Activated naive CD4-positive, alpha-beta T cell (primary cell): ENCODE results near the gene C22orf39.

Source experiments
- DNase-seq, 4 experiments: peaks; one replicate each; lab custom pipeline; 2025; lab: John Stamatoyannopoulos, UW

Gene C22orf39

DNA sequence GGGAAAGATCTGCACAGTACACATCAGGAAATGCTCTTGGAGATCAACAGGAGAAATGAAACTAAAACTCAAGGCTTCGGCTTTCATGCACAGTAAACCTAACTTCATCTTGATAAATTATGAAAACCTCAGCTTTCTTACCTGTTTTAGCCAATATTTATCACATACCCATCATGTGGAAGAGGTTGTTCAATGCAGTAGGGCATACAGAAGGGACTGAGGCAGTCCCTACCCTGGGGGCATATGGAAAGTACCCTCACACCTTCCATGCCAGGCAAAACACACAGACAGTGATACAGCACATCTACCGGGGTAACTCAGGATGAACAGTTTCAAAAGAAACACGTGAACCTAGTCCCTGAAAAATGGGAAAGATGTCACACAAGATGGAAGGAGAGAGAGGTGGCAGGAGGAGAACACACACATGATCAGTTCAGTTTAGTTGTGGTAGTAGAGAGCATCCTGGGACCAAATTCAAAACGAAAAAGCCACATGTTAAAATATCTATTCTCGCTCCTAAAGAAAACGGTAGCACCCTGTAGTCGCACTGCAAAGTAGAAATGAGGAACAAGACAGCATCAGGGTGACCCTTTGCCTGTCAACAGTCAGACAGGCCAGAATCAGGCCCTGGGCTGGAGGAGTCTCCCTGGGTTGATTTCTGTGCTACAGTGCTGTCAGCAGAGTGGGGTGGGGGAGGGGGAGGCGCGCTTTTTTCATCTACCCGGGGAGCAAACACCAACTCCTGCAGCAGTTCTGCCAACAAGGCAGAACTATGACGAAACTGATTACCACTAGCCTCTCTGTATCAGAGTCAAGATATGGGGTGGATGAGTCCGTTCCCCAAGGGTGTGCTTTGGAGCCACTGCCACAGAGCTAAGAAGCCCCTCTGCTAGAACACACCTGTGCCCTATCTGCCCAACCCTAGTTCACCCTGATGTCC is 17.3 kb downstream of the C22orf39 start:
- peak in 2 of 4 experiments; percentile 12 to 16 for DNase-seq

DNA sequence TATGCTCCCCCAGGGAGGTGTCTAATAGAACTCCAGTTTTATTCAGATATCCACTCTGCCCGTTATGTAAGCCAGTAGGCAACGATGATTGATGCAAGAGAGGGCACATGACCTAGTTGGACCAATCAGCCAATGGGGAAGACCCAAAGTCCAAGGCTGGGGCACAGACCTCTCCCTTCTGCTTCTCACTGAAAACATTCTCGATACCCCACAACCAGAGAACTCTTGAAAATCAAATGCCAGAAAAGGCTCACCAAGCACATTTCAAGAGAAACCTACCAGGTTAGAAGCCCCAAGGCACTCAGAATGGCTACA is 23.4 kb downstream of the C22orf39 start:
- no peak for DNase-seq

DNA sequence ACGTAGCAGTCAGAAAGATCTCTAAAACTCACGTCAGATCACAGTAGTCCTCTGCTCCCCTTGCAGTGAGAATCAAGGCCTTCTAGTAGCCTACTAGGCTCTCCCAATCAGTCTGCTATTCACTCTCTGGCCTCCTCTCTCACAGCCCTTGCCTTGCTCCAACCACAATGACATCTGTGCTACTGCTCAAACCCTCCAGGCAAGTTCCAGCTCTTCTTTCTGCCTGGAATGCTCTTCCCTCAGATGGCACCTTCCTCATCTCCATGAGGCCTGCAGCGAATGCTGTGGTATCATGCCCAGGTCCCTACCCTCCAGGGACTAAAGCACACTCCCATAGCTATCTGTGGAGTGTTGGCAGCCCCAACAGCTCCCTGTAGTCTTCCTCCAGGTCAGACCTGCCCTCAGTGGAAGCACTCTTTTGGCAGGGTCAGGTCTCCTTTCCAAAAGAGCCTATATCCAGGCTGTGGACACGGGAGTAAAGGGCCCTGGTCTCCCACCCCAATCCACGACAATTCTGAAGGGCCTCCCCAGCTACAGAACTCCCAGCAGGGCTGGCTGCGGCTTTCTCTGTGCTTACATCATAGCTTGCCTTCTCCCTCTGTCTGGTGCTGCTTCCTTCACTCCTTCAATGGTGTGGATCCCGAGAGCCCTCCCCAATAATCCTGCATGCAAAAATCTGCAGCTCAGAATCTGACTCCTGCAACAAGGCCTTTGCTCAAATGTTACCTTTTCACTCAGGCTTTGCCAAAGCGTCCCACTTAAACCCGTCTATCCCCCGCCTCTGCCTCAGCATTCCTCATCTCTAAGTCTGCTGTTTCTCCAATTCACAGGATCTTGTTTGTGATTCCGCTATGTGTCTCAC is 24.8 kb downstream of the C22orf39 start:
- no peak for DNase-seq

DNA sequence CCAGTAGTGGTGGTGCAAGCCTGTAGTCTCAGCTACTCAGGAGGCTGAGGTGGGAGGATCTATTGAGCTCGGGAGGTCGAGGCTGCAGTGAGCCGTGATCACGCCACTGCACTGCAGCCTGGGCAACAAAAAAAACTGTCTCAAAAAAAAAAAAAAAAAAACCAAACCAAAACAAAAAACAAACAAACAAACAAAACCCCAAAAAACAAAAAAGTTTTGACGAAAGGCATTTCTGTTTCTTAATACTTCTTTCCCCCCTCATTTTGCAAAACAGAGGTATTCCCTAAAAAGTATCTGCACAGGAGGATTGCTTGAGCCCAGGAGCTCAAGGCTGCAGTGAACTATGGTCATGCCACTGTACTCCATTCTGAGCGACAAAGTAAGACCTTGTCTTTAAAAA is 27.2 kb downstream of the C22orf39 start:
- no peak for DNase-seq

DNA sequence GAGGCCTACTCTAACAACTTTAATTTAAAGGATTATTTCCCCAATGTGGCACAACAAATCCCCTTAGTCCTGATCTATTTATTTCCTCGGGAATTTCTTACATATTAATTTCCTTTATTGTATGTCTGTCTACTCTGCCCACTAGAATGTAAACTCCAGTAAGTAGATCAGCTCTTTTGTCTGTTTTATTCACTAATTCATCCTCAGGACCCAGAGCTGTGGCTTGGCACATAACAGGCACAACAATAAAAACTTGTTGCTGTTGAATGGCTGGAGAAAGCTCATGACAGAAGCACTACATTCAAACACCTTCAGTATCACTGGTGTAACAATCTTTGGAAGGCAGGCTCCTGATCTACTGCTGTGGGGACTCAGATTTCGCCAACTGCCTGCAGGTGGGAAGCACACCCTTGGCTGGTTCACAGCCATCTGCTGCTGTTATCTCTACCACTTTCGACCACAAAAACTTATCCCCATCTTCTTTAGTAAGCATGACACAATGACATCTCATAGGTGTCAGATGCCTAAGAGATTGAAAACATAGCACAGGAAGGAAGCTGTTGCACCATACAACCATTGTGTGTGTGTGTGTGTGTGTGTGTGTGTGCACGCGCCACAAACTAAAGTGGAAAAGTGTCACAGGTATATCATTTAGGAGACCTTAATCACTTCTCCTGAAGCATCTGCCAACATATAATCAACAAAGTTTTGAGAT is 27.9 kb downstream of the C22orf39 start:
- DNase-seq, result no peak

- DNase-seq, result no peak
These were observed 28.4 kb downstream of the C22orf39 start for GRCh38 chr22:19419086-19419463.

- no peak for DNase-seq
These were observed 34.6 kb downstream of the C22orf39 start for GRCh38 chr22:19412923-19413322.

GRCh38 chr22:19412478-19412877 is 35.0 kb downstream of the C22orf39 start:
- no peak for DNase-seq

- DNase-seq, result no peak
These were observed 35.8 kb downstream of the C22orf39 start for GRCh38 chr22:19411690-19412045.

DNA sequence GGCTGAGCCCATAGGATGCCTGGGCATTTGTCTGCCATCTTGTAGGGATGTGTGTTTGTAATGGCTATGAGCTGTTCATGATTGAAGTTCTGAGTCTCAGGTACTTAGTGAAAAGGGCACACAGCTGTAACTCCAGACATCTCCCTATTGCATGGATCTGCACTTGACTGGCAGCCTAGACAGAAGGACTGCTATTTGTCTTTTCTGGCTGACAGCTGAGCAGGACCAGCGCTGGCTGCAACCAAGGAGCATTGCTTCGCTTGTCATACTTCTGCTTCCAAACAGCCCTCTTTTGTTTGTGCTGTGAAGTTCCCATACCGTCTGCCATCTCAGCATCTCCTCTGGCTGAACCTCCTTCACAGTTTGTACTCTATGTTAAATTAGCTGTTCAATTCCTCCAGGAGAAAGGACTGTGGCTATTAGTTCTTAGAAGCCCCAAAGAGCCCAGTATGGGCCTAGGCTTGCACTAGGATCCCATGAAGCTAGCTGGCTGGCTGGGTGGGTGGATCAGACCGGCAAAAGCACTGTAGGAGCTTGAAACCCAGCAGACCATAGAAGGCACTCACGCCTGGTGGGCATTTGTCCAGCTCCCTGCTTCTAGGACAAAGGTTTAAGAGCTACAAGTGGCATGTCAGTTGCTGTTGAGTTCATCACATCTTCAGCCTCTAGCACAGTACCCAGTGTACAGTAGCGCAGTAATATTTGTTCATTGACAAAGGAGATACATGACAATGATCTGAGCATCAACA is 36.4 kb downstream of the C22orf39 start:
- DNase-seq, result no peak

GRCh38 chr22:19407649-19408606 is 39.6 kb downstream of the C22orf39 start:
- DNase-seq, result no peak

DNA sequence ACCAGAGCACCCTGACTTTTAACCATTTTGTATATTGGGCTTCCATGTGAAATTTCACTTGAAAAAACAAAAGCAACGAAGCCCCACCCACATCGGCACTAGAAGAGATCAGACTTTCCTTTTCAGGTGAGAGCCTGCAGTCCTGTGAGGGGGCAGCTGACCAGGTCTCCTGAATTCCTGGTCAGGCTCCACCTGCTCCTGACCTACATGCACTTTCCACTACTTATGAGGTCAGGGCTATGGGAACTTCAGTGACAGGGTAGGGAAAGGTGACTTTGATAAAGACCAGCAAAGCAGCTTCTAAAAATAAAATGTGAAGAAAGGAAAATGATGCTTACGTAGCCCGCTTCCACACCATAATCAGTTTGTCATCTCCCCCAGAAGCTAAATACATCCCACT is 40.7 kb downstream of the C22orf39 start:
- DNase-seq, result no peak

DNA sequence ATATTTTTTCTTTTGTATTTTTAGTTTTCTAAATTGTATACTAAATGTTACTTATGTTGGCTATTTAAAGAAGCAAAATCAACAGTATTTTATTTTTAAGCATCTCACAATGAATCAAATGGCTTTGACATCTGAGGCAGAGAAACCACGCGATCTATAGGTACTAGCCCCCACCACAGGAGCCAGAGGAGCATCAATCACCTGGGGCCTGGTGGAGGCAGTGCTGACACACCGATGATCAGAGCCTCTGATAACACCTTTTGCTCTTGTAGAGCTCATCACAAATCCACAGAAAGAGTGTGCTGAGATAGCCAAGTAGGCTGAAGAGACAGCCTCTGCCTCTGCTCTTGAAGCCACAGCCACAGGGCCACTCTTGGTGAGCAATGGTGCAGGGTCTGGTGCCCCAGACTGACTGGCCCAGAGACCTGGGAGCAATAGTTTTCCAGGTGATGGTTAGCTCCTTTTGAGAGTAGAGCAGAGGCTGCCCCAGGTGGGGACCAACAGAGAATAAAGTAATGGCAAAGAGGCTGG is 41.2 kb downstream of the C22orf39 start:
- no peak for DNase-seq

GRCh38 chr22:19405652-19406051 is 41.9 kb downstream of the C22orf39 start:
- no peak for DNase-seq

DNA sequence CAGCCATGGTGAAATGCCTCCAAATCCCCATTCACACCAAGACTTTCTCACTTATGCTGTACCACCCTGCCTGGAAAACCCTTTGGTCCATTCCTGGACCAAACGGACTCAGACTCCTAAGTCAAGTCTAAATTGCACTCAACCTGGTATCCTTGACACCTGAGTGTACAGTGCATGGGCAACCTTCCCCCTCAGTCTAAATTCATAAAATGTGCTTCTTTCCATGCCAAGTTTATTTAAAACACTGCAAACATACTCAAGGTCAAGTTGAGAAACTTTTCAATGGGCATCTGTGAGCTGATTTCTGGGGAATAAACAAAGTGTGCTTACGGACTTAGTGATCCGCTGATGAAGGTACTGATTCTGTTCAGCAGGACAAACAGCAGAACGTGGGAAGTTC is 42.4 kb downstream of the C22orf39 start:
- no peak for DNase-seq

DNA sequence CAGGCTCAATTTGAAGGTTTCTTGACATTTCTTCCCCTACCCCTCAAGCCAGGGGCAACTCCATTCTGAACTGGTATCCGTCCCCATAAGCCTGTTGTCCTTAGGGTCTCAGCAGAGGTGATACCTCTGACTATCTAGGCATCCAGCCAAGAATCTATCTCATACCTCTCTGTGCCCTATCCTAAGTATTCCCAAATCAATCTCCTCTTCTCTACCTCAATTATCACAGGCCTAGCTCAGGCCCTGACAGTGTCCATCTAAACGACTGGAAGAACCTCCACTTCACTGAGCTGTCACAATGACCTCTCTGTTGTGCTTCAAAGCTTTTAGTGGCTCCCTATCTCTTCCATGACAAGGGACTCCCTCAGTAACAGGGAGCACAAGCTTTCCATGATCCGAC is 42.8 kb downstream of the C22orf39 start:
- no peak for DNase-seq

DNA sequence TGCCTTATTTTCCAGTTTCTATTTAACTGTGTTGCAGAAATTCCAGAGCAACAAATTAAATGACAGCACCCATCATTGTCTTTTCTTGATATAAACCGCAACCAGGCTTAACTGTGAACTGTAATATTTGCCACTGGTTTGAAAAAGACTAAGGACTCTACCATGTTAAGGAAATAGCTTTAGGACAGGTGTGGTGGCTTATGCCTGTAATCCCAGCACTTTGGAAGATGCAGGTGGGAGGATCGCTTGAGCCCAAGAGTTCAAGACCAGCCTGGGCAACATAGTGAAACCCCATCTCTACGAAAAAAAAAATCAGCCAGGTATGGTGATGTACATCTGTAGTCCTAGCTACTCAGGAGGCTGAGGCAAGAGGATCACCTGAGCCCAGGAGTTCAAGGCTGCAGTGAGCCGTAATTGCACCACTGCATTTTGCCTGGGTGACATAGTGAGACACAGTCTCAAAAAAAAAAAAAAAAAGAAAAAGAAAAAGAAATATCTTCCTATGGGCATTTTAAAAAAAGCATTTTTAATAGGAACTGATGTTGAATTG is 44.8 kb downstream of the C22orf39 start:
- no peak for DNase-seq

DNA sequence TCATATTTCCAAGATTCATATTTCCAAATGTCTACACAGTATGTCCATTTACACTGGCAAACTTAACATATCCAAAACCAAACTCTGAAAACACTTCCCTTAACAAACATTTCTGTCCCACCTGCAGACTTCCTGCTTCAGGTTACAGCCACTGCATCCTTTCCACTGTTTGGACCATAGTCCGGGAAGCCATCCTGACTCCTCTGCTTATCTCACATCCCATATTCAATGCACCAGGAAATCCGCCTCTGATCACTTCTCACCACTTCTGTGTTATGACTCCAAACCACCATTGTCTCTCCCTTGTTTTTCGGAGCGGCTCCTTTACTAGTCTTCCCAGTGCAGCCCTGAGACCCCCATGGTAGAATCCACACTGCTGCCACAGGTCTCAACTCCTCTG is 46.0 kb downstream of the C22orf39 start:
- no peak for DNase-seq

- DNase-seq, result no peak
These were observed 46.6 kb downstream of the C22orf39 start for GRCh38 chr22:19400881-19401280.

GRCh38 chr22:19398652-19399051 is 48.9 kb downstream of the C22orf39 start:
- no peak for DNase-seq
